Activated CD8-positive, alpha-beta T cell treated with anti-CD3 and anti-CD28 coated beads for 36 hours (primary cell): ENCODE results near the gene APBB1IP. TPM values are rescaled to one million over a fixed set of nuclear protein-coding genes. Genes with fewer than 3 reads are reported as not detected.
"Not testable (repeated sequence)": the region's sequence is repeated elsewhere in the genome, so short reads cannot be mapped to it uniquely, and the experiment has no call there.

Source experiments
- ATAC-seq: fragments of 200-7000 bp; cut with Tn5 transposase; one replicate; pipeline ENCODE4 v1.10.0; 2021; ENCODE audit warnings: mild to moderate bottlenecking, moderate library complexity
- CTCF ChIA-PET: fragments of 350-600 bp; sonication (Branson Sonifier 250); formaldehyde crosslinking; loops from one replicate; lab custom pipeline; 2021; ENCODE audit warnings: antibody characterized with exemption; lab: Charles Lee
- POLR2A ChIA-PET: fragments of 350-600 bp; sonication (Branson Sonifier 250); formaldehyde crosslinking; loops from one replicate; lab custom pipeline; 2021; ENCODE audit warnings: antibody characterized with exemption; lab: Charles Lee
- DNase-seq: peaks from one replicate; pipeline ENCODE4 v3.0.0-alpha.2; 2020
- H3K27ac Mint-ChIP-seq: one replicate; pipeline ENCODE4 v1.8.0; 2021; ENCODE audit warnings: mild to moderate bottlenecking, mixed read lengths
- H3K27me3 Mint-ChIP-seq: one replicate; pipeline ENCODE4 v1.8.0; 2021; ENCODE audit warnings: mixed read lengths
- H3K36me3 Mint-ChIP-seq: one replicate; pipeline ENCODE4 v1.8.0; 2021; ENCODE audit warnings: low read depth, mixed read lengths
- H3K4me1 Mint-ChIP-seq: one replicate; pipeline ENCODE4 v1.8.0; 2021; ENCODE audit warnings: low read depth, mixed read lengths
- H3K4me3 Mint-ChIP-seq: one replicate; pipeline ENCODE4 v1.8.0; 2021; ENCODE audit warnings: mild to moderate bottlenecking, moderate library complexity, mixed read lengths
- H3K9me3 Mint-ChIP-seq: one replicate; pipeline ENCODE4 v1.8.0; 2021; ENCODE audit warnings: mixed read lengths
- CTCF ChIP-seq: fragments of 200-600 bp; IDR thresholded peaks from one replicate; pipeline ENCODE4 v1.8.0; 2022; ENCODE audit warnings: antibody characterized with exemption, mild to moderate bottlenecking
- intact Hi-C: fragments of 100-400 bp; cut with micrococcal nuclease; formaldehyde crosslinking; loops from one replicate; pipeline ENCODE4 v1.10.0; 2022
- total RNA-seq, 2 experiments: library from RNA; stranded (reverse); gene quantifications; one replicate each; pipeline ENCODE4 v1.2.3, GENCODE V29; 2021

APBB1IP gene
- total RNA-seq, 2 experiments from 2014 or later = 61.9 to 64.8 TPM

GRCh38 chr10:26579256-26580063 lies 141.3 kb downstream of the APBB1IP start:
- POLR2A ChIA-PET = no interaction called here
- no peak for DNase-seq
- Mint-ChIP-seq H3K27ac (no peak overlapping the region), H3K9me3 (peaks cover 13% of the 10 kb centered on the region), H3K4me1 (peaks cover 3% of the 10 kb centered on the region), H3K4me3 (no peak overlapping the region), H3K36me3 (peaks cover 14% of the 10 kb centered on the region), H3K27me3 (no peaks in the 10 kb centered on the region)
- CTCF ChIA-PET = no interaction called here
- intact Hi-C loops = no loop called here
- no peak for ATAC-seq
- no peak for TF ChIP-seq CTCF

DNA sequence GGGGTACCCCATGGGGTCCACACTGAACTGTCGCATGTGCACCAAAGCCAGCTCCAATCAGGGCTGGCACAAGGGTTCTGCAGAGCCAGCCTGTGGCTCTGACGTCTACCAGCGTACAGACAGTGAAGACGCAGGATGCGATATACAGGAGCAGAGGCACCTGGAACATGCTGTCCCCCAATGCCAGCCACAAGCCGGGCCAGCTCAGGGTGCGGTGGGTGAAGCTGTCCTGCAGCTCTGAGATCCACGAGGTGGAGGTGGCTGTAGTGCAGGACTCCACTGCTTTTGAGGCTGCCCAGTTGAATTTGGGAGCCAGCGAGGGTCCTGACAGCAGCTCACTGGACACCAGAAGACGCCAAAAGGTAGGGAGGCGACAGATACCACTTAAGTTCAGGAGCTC lies 148.1 kb downstream of the APBB1IP start:
- Mint-ChIP-seq H3K4me3 (no peak overlapping the region), H3K9me3 (no peaks in the 10 kb centered on the region), H3K36me3 (peaks cover 1% of the 10 kb centered on the region), H3K27ac (no peak overlapping the region), H3K27me3 (no peaks in the 10 kb centered on the region), H3K4me1 (peaks cover 2% of the 10 kb centered on the region)
- ChIA-PET POLR2A (no interaction called here), CTCF (no interaction called here)
- no peak for DNase-seq
- no peak for ATAC-seq
- no peak for TF ChIP-seq CTCF
- intact Hi-C loops = no loop called here

GRCh38 chr10:26588611-26589010 lies 150.5 kb downstream of the APBB1IP start:
- no peak for TF ChIP-seq CTCF
- no peak overlapping the region for H3K4me3 Mint-ChIP-seq
- H3K36me3 Mint-ChIP-seq = peaks cover 3% of the 10 kb centered on the region
- ATAC-seq (no peak), DNase-seq (no peak)
- H3K9me3 Mint-ChIP-seq = no peaks in the 10 kb centered on the region
- POLR2A ChIA-PET = no interaction called here
- no peaks in the 10 kb centered on the region for H3K27me3 Mint-ChIP-seq
- intact Hi-C loops = no loop called here
- H3K27ac Mint-ChIP-seq = no peak overlapping the region
- CTCF ChIA-PET = no interaction called here
- H3K4me1 Mint-ChIP-seq = peaks cover 2% of the 10 kb centered on the region

GRCh38 chr10:26589813-26590212 lies 151.7 kb downstream of the APBB1IP start:
- POLR2A ChIA-PET, CTCF ChIA-PET, H3K27ac Mint-ChIP-seq: not testable (repeated sequence)

GRCh38 chr10:26593896-26594295 lies 155.8 kb downstream of the APBB1IP start:
- TF ChIP-seq CTCF = no peak
- H3K9me3 Mint-ChIP-seq = no peaks in the 10 kb centered on the region
- peaks cover 7% of the 10 kb centered on the region for H3K36me3 Mint-ChIP-seq
- no peak overlapping the region for H3K27ac Mint-ChIP-seq
- ATAC-seq = no peak
- no peaks in the 10 kb centered on the region for H3K27me3 Mint-ChIP-seq
- H3K4me3 Mint-ChIP-seq = no peak overlapping the region
- CTCF ChIA-PET = interaction anchor here (1.0 kb wide), 1 partner anchor 258 kb away, joined by 3 read pairs; no protein-coding TSS in a partner anchor
- POLR2A ChIA-PET = no interaction called here
- intact Hi-C loops = no loop called here
- no peak for DNase-seq
- peaks cover 8% of the 10 kb centered on the region for H3K4me1 Mint-ChIP-seq

More at GRCh38 chr10:26589813-26590212, 151.7 kb downstream of the APBB1IP start:
- H3K4me3 Mint-ChIP-seq, H3K4me1 Mint-ChIP-seq, DNase-seq, H3K9me3 Mint-ChIP-seq, intact Hi-C loops, H3K27me3 Mint-ChIP-seq, ATAC-seq, H3K36me3 Mint-ChIP-seq: not testable (repeated sequence)

DNA sequence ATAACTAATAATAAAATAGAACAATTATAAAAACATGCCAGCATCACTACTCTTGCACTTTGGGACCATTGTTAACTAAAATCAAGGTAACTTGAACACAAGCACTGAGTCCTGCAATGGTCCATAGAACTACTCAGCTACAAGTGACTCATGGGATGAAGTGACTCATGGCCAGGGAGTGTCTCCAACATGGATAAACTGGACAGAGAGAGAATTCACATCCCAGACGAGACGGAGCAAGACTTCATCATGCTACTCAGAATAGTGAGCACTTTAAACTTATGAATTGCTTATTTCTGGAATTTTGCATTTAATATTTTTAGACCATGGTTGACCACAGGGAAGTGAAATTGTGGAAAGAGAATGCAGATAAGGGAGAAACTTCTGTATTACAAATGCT lies 165.1 kb downstream of the APBB1IP start:
- ATAC-seq, H3K27me3 Mint-ChIP-seq, H3K4me3 Mint-ChIP-seq, DNase-seq, intact Hi-C loops, H3K4me1 Mint-ChIP-seq, H3K36me3 Mint-ChIP-seq, H3K27ac Mint-ChIP-seq, H3K9me3 Mint-ChIP-seq, POLR2A ChIA-PET: not testable (repeated sequence)
- CTCF ChIA-PET = interaction anchor here (1.0 kb wide), 1 partner anchor 269 kb away, joined by 3 read pairs; no protein-coding TSS in a partner anchor

DNA sequence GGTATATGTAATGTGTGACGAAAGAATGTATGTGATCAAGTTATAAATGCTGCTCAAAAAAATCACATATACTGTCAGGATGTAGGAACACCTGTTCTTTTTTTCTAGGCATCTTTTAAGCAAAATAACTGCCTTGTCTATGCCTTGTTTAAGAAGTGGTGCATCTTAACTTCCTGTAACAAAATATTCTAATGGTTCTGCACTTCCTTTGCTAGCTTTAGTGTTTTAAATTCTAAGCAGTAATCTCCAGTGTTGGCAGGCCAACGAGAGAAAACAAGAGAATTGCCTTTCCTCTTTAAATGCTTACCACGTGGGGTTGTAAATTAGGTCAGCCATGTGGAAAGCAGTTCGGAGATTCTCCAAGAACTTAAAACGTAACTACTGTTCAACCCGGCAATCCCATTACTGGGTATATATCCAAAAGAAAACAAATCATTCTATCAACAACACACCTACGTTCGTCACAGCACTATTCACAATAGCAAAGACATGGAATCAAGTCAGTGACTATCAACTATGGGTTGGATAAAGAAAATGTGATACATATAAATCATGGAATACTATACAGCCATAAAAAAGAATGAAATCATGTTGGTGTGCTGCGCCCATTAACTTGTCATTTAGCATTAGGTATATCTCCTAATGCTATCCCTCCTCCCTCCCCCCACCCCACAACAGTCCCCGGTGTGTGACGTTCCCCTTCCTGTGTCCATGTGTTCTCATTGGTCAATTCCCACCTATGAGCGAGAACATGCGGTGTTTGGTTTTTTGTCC lies 166.4 kb downstream of the APBB1IP start:
- H3K9me3 Mint-ChIP-seq, POLR2A ChIA-PET, DNase-seq, intact Hi-C loops, H3K36me3 Mint-ChIP-seq, H3K27ac Mint-ChIP-seq, H3K4me3 Mint-ChIP-seq, ATAC-seq, H3K27me3 Mint-ChIP-seq, H3K4me1 Mint-ChIP-seq: not testable (repeated sequence)
- CTCF ChIA-PET = interaction anchor here (1.0 kb wide), 1 partner anchor 271 kb away, joined by 3 read pairs; no protein-coding TSS in a partner anchor
